Measurements from ENCODE around the gene MAP3K10. TPM values are rescaled to one million over a fixed set of nuclear protein-coding genes. Genes with fewer than 3 reads are reported as not detected.

MAP3K10 gene
- total RNA-seq, 1 donor from 2014 or later: 20.6 TPM

- Mint-ChIP-seq H3K9me3 (ENCODE audit: unreplicated experiment) (peaks cover 5% of the 10 kb centered on the region), H3K4me3 (ENCODE audit: unreplicated experiment) (peak overlapping the region; percentile 64), H3K4me1 (ENCODE audit: unreplicated experiment) (no peaks in the 10 kb centered on the region), H3K27me3 (ENCODE audit: unreplicated experiment) (peaks cover 23% of the 10 kb centered on the region), H3K27ac (ENCODE audit: unreplicated experiment) (no peak overlapping the region), H3K36me3 (ENCODE audit: low read depth, unreplicated experiment) (peaks cover 9% of the 10 kb centered on the region)
- peak; percentile 97 for TF ChIP-seq CTCF (IDR thresholded peaks at IDR 0.05; ENCODE audit: unreplicated experiment)
- DNase-seq (ENCODE audit: low spot score): peak; percentile 80
Measured at GRCh38 chr19:40221858-40222619, 30.8 kb downstream of the MAP3K10 start.

GRCh38 chr19:40223135-40223822 is 32.1 kb downstream of the MAP3K10 start:
- Mint-ChIP-seq H3K27me3 (ENCODE audit: unreplicated experiment) (peaks cover 24% of the 10 kb centered on the region), H3K27ac (ENCODE audit: unreplicated experiment) (no peak overlapping the region), H3K4me1 (ENCODE audit: unreplicated experiment) (peaks cover 5% of the 10 kb centered on the region), H3K36me3 (ENCODE audit: low read depth, unreplicated experiment) (peaks cover 9% of the 10 kb centered on the region), H3K4me3 (ENCODE audit: unreplicated experiment) (no peak overlapping the region), H3K9me3 (ENCODE audit: unreplicated experiment) (peaks cover 5% of the 10 kb centered on the region)
- TF ChIP-seq CTCF (IDR thresholded peaks at IDR 0.05; ENCODE audit: unreplicated experiment): no peak
- DNase-seq (ENCODE audit: low spot score): no peak

GRCh38 chr19:40224342-40225150 is 33.3 kb downstream of the MAP3K10 start:
- H3K4me3 Mint-ChIP-seq (ENCODE audit: unreplicated experiment): no peak overlapping the region
- peaks cover 17% of the 10 kb centered on the region for H3K27me3 Mint-ChIP-seq (ENCODE audit: unreplicated experiment)
- H3K4me1 Mint-ChIP-seq (ENCODE audit: unreplicated experiment): peaks cover 13% of the 10 kb centered on the region
- no peak for DNase-seq (ENCODE audit: low spot score)
- H3K36me3 Mint-ChIP-seq (ENCODE audit: low read depth, unreplicated experiment): peaks cover 9% of the 10 kb centered on the region
- no peak overlapping the region for H3K27ac Mint-ChIP-seq (ENCODE audit: unreplicated experiment)
- H3K9me3 Mint-ChIP-seq (ENCODE audit: unreplicated experiment): peaks cover 5% of the 10 kb centered on the region
- TF ChIP-seq CTCF (IDR thresholded peaks at IDR 0.05; ENCODE audit: unreplicated experiment): no peak

GRCh38 chr19:40225440-40226305 is 34.4 kb downstream of the MAP3K10 start:
- H3K4me1 Mint-ChIP-seq (ENCODE audit: unreplicated experiment): peaks cover 13% of the 10 kb centered on the region
- H3K27ac Mint-ChIP-seq (ENCODE audit: unreplicated experiment): no peak overlapping the region
- peak overlapping the region; percentile 9 for H3K4me3 Mint-ChIP-seq (ENCODE audit: unreplicated experiment)
- DNase-seq (ENCODE audit: low spot score): no peak
- H3K36me3 Mint-ChIP-seq (ENCODE audit: low read depth, unreplicated experiment): peaks cover 9% of the 10 kb centered on the region
- peaks cover 5% of the 10 kb centered on the region for H3K9me3 Mint-ChIP-seq (ENCODE audit: unreplicated experiment)
- no peak for TF ChIP-seq CTCF (IDR thresholded peaks at IDR 0.05; ENCODE audit: unreplicated experiment)
- H3K27me3 Mint-ChIP-seq (ENCODE audit: unreplicated experiment): peaks cover 16% of the 10 kb centered on the region

Measured in endothelial cell (in vitro differentiated cells).